H9 (cell line): ENCODE data around the gene KRT15. TPM values are rescaled to one million over a fixed set of nuclear protein-coding genes. Genes with fewer than 3 reads are reported as not detected.

ENCODE experiments used
- DNase-seq: peaks from one replicate; pipeline ENCODE4 v3.0.0-alpha.2; 2017
- H2AFZ ChIP-seq: one replicate; pipeline ENCODE4 v1.6.1; 2013; ENCODE audit warnings: mild to moderate bottlenecking, low read length, control low read depth, moderate library complexity
- H2AK5ac ChIP-seq: 2 replicates; pipeline ENCODE4 v1.6.1; 2013; ENCODE audit warnings: low read length, control low read depth, mixed read lengths; ENCODE audit not compliant: insufficient read length
- H2BK120ac ChIP-seq: one replicate; pipeline ENCODE4 v1.6.1; 2013; ENCODE audit warnings: low read depth, mild to moderate bottlenecking, low read length, control low read depth, inconsistent platforms; ENCODE audit not compliant: poor library complexity, severe bottlenecking
- H2BK12ac ChIP-seq: 2 replicates; pipeline ENCODE4 v1.6.1; 2013; ENCODE audit warnings: low read length, control low read depth, mixed read lengths, low read depth; ENCODE audit not compliant: insufficient read length
- H2BK15ac ChIP-seq: 2 replicates; pipeline ENCODE4 v1.6.1; 2013; ENCODE audit warnings: low read depth, low read length, control low read depth
- H2BK20ac ChIP-seq: one replicate; pipeline ENCODE4 v1.6.1; 2013; ENCODE audit warnings: low read depth, mild to moderate bottlenecking, low read length, control low read depth, inconsistent platforms; ENCODE audit not compliant: poor library complexity, severe bottlenecking
- H2BK5ac ChIP-seq: 2 replicates; pipeline ENCODE4 v1.6.1; 2013; ENCODE audit warnings: low read length, control low read depth, mixed read lengths; ENCODE audit not compliant: insufficient read length
- H3K14ac ChIP-seq: 2 replicates; pipeline ENCODE4 v1.6.1; 2013; ENCODE audit warnings: low read length, control low read depth; ENCODE audit not compliant: insufficient read depth
- H3K18ac ChIP-seq: 2 replicates; pipeline ENCODE4 v1.6.1; 2013; ENCODE audit warnings: low read depth, mild to moderate bottlenecking, mixed read lengths, low read length, control low read depth; ENCODE audit not compliant: insufficient read length
- H3K23ac ChIP-seq: 2 replicates; pipeline ENCODE4 v1.6.1; 2013; ENCODE audit warnings: low read length, control low read depth, mixed read lengths, low read depth; ENCODE audit not compliant: insufficient read length
- H3K23me2 ChIP-seq: 2 replicates; pipeline ENCODE4 v1.6.1; 2013; ENCODE audit warnings: low read depth, mild to moderate bottlenecking, mixed read lengths, low read length, control low read depth; ENCODE audit not compliant: insufficient read length, poor library complexity, severe bottlenecking
- H3K27ac ChIP-seq: 2 replicates; pipeline ENCODE4 v1.5.1; 2013; ENCODE audit warnings: low read length, control low read depth, mixed read lengths, low read depth; ENCODE audit not compliant: insufficient read length
- H3K27me3 ChIP-seq: 2 replicates; pipeline ENCODE4 v1.6.1; 2013; ENCODE audit warnings: low read length, control low read depth, inconsistent platforms; ENCODE audit not compliant: insufficient read depth
- H3K4ac ChIP-seq: 2 replicates; pipeline ENCODE4 v1.6.1; 2013; ENCODE audit warnings: low read depth, mild to moderate bottlenecking, control low read depth, inconsistent platforms, low read length, moderate library complexity
- H3K4me1 ChIP-seq: 2 replicates; pipeline ENCODE4 v1.6.1; 2013; ENCODE audit warnings: low read length, control low read depth, inconsistent platforms; ENCODE audit not compliant: insufficient read depth
- H3K4me2 ChIP-seq: 2 replicates; pipeline ENCODE4 v1.6.1; 2013; ENCODE audit warnings: low read length, control low read depth, mixed read lengths; ENCODE audit not compliant: insufficient read length, insufficient read depth
- H3K56ac ChIP-seq: 2 replicates; pipeline ENCODE4 v1.6.1; 2013; ENCODE audit warnings: low read depth, mild to moderate bottlenecking, mixed read lengths, low read length, control low read depth; ENCODE audit not compliant: insufficient read length
- H3K79me1 ChIP-seq: 2 replicates; pipeline ENCODE4 v1.6.1; 2013; ENCODE audit warnings: low read depth, mild to moderate bottlenecking, moderate library complexity, low read length, control low read depth, inconsistent platforms; ENCODE audit not compliant: insufficient read depth, poor library complexity, severe bottlenecking
- H3K79me2 ChIP-seq: 2 replicates; pipeline ENCODE4 v1.6.1; 2013; ENCODE audit warnings: low read length, control low read depth, inconsistent platforms; ENCODE audit not compliant: insufficient read depth
- H3K9ac ChIP-seq: 2 replicates; pipeline ENCODE4 v1.6.1; 2013; ENCODE audit warnings: low read length, control low read depth, mixed read lengths; ENCODE audit not compliant: insufficient read length; ENCODE audit errors: extremely low read depth
- H3K9me3 ChIP-seq: one replicate; pipeline ENCODE4 v1.6.1; 2013; ENCODE audit warnings: low read depth, low read length, inconsistent platforms; ENCODE audit not compliant: control insufficient read depth
- H3T11ph ChIP-seq: one replicate; pipeline ENCODE4 v1.6.1; 2013; ENCODE audit warnings: mild to moderate bottlenecking, low read length, control low read depth, inconsistent platforms
- H4K20me1 ChIP-seq: one replicate; pipeline ENCODE4 v1.6.1; 2013; ENCODE audit not compliant: control insufficient read depth, insufficient read length, insufficient read depth
- H4K5ac ChIP-seq: 2 replicates; pipeline ENCODE4 v1.6.1; 2013; ENCODE audit warnings: low read depth, mild to moderate bottlenecking, mixed read lengths, low read length, control low read depth; ENCODE audit not compliant: insufficient read length
- H4K8ac ChIP-seq: replicated peaks from 2 replicates; pipeline ENCODE4 v1.6.1; 2013; ENCODE audit warnings: low read length, control low read depth, mixed read lengths, low read depth; ENCODE audit not compliant: insufficient read length
- H4K91ac ChIP-seq: 2 replicates; pipeline ENCODE4 v1.6.1; 2013; ENCODE audit warnings: low read depth, mild to moderate bottlenecking, moderate library complexity, mixed read lengths, low read length, control low read depth; ENCODE audit not compliant: insufficient read length
- H3K27ac Mint-ChIP-seq, 3 experiments: 2 replicates in 2 of 3; 3 replicates in 1 of 3; pipeline ENCODE4 v1.8.0; 2020 to 2021; ENCODE audit warnings: mixed read lengths in 3 of 3, mild to moderate bottlenecking in 1 of 3, moderate library complexity in 1 of 3
- H3K27me3 Mint-ChIP-seq: 2 replicates; pipeline ENCODE4 v1.8.0; 2021; ENCODE audit warnings: low read depth, mild to moderate bottlenecking, moderate library complexity, mixed read lengths
- H3K36me3 Mint-ChIP-seq, 3 experiments: 2 replicates in 2 of 3; 3 replicates in 1 of 3; pipeline ENCODE4 v1.8.0; 2020 to 2021; ENCODE audit warnings: low read depth in 3 of 3, mixed read lengths in 3 of 3; ENCODE audit not compliant: insufficient read depth in 1 of 3
- H3K4me1 Mint-ChIP-seq, 2 experiments: 2 replicates each; pipeline ENCODE4 v1.8.0; 2020; ENCODE audit warnings: mixed read lengths in 2 of 2
- H3K4me3 Mint-ChIP-seq, 2 experiments: 2 replicates in 1 of 2; 3 replicates in 1 of 2; pipeline ENCODE4 v1.8.0; 2020 to 2021; ENCODE audit warnings: mild to moderate bottlenecking in 2 of 2, mixed read lengths in 2 of 2, moderate library complexity in 1 of 2
- H3K9me3 Mint-ChIP-seq, 2 experiments: 2 replicates in 1 of 2; 3 replicates in 1 of 2; pipeline ENCODE4 v1.8.0; 2020; ENCODE audit warnings: mild to moderate bottlenecking in 2 of 2, mixed read lengths in 2 of 2, moderate library complexity in 1 of 2
- total RNA-seq: library from RNA; stranded (reverse); gene quantifications from 2 replicates; pipeline ENCODE4 v1.2.1, GENCODE V29; 2021
- TF ChIP-seq, protein P1 (sequence below): fragments of 200-600 bp; sonication (generic); conservative IDR thresholded peaks from 3 replicates; pipeline ENCODE4 v1.8.0; 2021; ENCODE audit warnings: antibody characterized with exemption, mild to moderate bottlenecking

Gene KRT15
- total RNA-seq, 1 experiment from 2014 or later, result 0.87 TPM

DNA sequence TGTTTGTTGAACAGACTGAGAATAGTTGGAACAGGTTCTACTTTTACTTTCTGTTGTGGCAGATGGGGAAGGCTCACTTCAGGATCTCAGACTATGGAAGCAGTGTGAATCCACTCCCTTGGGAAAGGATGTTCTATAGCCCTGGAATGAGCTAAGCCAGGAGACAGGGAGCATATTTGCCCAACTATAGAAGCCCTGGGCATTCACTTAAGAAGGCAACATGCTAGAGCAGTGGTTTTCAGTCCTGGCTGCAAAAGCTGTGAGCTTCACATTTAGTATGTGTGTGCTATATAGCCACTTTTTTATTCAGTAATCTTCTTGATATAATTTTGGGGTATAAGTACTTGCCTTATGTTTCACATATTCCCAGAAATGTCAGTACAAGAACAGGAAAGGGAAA lies 50.3 kb downstream of the KRT15 start:
- Histone ChIP-seq H3K23ac (no peak overlapping the region), H2AFZ (no peak overlapping the region), H3K79me1 (no peaks in the 10 kb centered on the region), H4K5ac (no peak overlapping the region), H4K20me1 (no peaks in the 10 kb centered on the region), H3K4ac (no peak overlapping the region), H3K4me2 (no peak overlapping the region), H2BK5ac (no peak overlapping the region), H3K27me3 (no peaks in the 10 kb centered on the region), H2BK15ac (no peak overlapping the region), H3K23me2 (no peaks in the 10 kb centered on the region), H3K18ac (no peak overlapping the region), H2BK120ac (no peak overlapping the region), H3K14ac (no peak overlapping the region), H2BK20ac (no peak overlapping the region), H4K91ac (no peak overlapping the region), H3T11ph (no peak overlapping the region), H3K56ac (no peak overlapping the region), H3K4me1 (no peaks in the 10 kb centered on the region), H3K9me3 (no peaks in the 10 kb centered on the region), H4K8ac (no peak overlapping the region), H3K79me2 (no peaks in the 10 kb centered on the region), H3K9ac (no peak overlapping the region), H2BK12ac (no peak overlapping the region), H2AK5ac (no peak overlapping the region), H3K27ac (no peak overlapping the region)
- Mint-ChIP-seq H3K4me3 (no peak overlapping the region), H3K36me3 (no peaks in the 10 kb centered on the region; a peak in 1 of 7 replicates), H3K4me1 (no peaks in the 10 kb centered on the region), H3K9me3 (peaks cover 9 to 11% of the 10 kb centered on the region in 2 experiments; a peak in 3 of 5 replicates), H3K27me3 (peaks cover 8% of the 10 kb centered on the region), H3K27ac (no peak overlapping the region)
- TF ChIP-seq, protein P1, sequence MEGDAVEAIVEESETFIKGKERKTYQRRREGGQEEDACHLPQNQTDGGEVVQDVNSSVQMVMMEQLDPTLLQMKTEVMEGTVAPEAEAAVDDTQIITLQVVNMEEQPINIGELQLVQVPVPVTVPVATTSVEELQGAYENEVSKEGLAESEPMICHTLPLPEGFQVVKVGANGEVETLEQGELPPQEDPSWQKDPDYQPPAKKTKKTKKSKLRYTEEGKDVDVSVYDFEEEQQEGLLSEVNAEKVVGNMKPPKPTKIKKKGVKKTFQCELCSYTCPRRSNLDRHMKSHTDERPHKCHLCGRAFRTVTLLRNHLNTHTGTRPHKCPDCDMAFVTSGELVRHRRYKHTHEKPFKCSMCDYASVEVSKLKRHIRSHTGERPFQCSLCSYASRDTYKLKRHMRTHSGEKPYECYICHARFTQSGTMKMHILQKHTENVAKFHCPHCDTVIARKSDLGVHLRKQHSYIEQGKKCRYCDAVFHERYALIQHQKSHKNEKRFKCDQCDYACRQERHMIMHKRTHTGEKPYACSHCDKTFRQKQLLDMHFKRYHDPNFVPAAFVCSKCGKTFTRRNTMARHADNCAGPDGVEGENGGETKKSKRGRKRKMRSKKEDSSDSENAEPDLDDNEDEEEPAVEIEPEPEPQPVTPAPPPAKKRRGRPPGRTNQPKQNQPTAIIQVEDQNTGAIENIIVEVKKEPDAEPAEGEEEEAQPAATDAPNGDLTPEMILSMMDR, result no peak
- no peak for DNase-seq
